GM12873 (cell line): ENCODE measurements around the gene GIMAP8.

ENCODE experiments used
- CTCF ChIP-seq: IDR thresholded peaks from 2 replicates; pipeline ENCODE4 v1.5.1; 2012; ENCODE audit warnings: low read depth, mild to moderate bottlenecking, moderate library complexity, low read length, control low read depth; ENCODE audit not compliant: insufficient read depth; ENCODE audit errors: missing control alignments

Gene GIMAP8

GRCh38 chr7:150458756-150459155, 8.3 kb downstream of the GIMAP8 start:
- TF ChIP-seq CTCF: no peak

- TF ChIP-seq CTCF: no peak
Observed at GRCh38 chr7:150461520-150461919, 11.1 kb downstream of the GIMAP8 start.

GRCh38 chr7:150462413-150462812, 12.0 kb downstream of the GIMAP8 start:
- TF ChIP-seq CTCF: no peak

- no peak for TF ChIP-seq CTCF
Observed at GRCh38 chr7:150463461-150463860, 13.0 kb downstream of the GIMAP8 start.

GRCh38 chr7:150464962-150465361, 14.5 kb downstream of the GIMAP8 start:
- no peak for TF ChIP-seq CTCF

- no peak for TF ChIP-seq CTCF
Observed at GRCh38 chr7:150465414-150465813, 15.0 kb downstream of the GIMAP8 start.

GRCh38 chr7:150466477-150466876, 16.0 kb downstream of the GIMAP8 start:
- no peak for TF ChIP-seq CTCF
